ENCODE data around the gene TMC7. TPM values are rescaled to one million over a fixed set of nuclear protein-coding genes. Genes with fewer than 3 reads are reported as not detected.

TMC7 gene
- total and polyA plus RNA-seq, 2 experiments from 2014 or later, result 1.7 to 2.4 TPM

GRCh38 chr16:18969050-18969854 is 14.5 kb upstream of the TMC7 start:
- Histone ChIP-seq H2AFZ (peak overlapping the region; percentile 91), H3F3A (replicated peaks; ENCODE audit: low read depth) (no peaks in the 10 kb centered on the region), H3K4me1 (ENCODE audit: insufficient read depth) (peaks cover 6% of the 10 kb centered on the region; the same call in 1 of the 2 replicates), H3K4me3 (peak overlapping the region; percentile 42), H3K36me3 (ENCODE audit: insufficient read depth) (no peaks in the 10 kb centered on the region), H3K27ac (ENCODE audit: low read depth) (no peak overlapping the region), H3K9me2 (ENCODE audit: insufficient read depth) (no peaks in the 10 kb centered on the region), H3K79me2 (replicated peaks; ENCODE audit: insufficient read depth) (no peaks in the 10 kb centered on the region), H3K4me2 (peak overlapping the region; percentile 68), H4K20me1 (replicated peaks; ENCODE audit: insufficient read depth) (no peaks in the 10 kb centered on the region), H3K27me3 (ENCODE audit: insufficient read depth) (no peaks in the 10 kb centered on the region)
- no peaks in the 10 kb centered on the region for H3K36me3 Mint-ChIP-seq (ENCODE audit: low read depth)
- ATAC-seq (peak; percentile 99), DNase-seq (ENCODE audit: low spot score) (peak; percentile 89)
- H3K4me1 Mint-ChIP-seq, result peaks cover 7% of the 10 kb centered on the region; the same call in 2 of the 3 replicates
- TF ChIP-seq, protein P1, sequence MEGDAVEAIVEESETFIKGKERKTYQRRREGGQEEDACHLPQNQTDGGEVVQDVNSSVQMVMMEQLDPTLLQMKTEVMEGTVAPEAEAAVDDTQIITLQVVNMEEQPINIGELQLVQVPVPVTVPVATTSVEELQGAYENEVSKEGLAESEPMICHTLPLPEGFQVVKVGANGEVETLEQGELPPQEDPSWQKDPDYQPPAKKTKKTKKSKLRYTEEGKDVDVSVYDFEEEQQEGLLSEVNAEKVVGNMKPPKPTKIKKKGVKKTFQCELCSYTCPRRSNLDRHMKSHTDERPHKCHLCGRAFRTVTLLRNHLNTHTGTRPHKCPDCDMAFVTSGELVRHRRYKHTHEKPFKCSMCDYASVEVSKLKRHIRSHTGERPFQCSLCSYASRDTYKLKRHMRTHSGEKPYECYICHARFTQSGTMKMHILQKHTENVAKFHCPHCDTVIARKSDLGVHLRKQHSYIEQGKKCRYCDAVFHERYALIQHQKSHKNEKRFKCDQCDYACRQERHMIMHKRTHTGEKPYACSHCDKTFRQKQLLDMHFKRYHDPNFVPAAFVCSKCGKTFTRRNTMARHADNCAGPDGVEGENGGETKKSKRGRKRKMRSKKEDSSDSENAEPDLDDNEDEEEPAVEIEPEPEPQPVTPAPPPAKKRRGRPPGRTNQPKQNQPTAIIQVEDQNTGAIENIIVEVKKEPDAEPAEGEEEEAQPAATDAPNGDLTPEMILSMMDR (conservative IDR thresholded peaks at IDR 0.05; ENCODE audit: low read depth in 2 of 2), result peak; percentile 93 to 95
- TF ChIP-seq, protein P2, sequence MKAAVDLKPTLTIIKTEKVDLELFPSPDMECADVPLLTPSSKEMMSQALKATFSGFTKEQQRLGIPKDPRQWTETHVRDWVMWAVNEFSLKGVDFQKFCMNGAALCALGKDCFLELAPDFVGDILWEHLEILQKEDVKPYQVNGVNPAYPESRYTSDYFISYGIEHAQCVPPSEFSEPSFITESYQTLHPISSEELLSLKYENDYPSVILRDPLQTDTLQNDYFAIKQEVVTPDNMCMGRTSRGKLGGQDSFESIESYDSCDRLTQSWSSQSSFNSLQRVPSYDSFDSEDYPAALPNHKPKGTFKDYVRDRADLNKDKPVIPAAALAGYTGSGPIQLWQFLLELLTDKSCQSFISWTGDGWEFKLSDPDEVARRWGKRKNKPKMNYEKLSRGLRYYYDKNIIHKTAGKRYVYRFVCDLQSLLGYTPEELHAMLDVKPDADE (IDR thresholded peaks at IDR 0.05), result no peak
- H3K9me3 Mint-ChIP-seq, result no peaks in the 10 kb centered on the region
- peaks cover 5% of the 10 kb centered on the region for H3K27me3 Mint-ChIP-seq (ENCODE audit: insufficient read depth, low read depth, poor library complexity)
- no peak overlapping the region for H3K27ac Mint-ChIP-seq
- peak overlapping the region; percentile 44 for H3K4me3 Mint-ChIP-seq

GRCh38 chr16:18969855-18970240 is 13.9 kb upstream of the TMC7 start:
- Mint-ChIP-seq H3K27me3 (ENCODE audit: insufficient read depth, low read depth, poor library complexity) (peaks cover 5% of the 10 kb centered on the region), H3K36me3 (ENCODE audit: low read depth) (no peaks in the 10 kb centered on the region), H3K9me3 (no peaks in the 10 kb centered on the region), H3K27ac (no peak overlapping the region), H3K4me3 (no peak overlapping the region), H3K4me1 (peaks cover 7% of the 10 kb centered on the region; the same call in 2 of the 3 replicates)
- Histone ChIP-seq H3K4me2 (no peak overlapping the region), H3K4me3 (no peak overlapping the region), H3K9me2 (ENCODE audit: insufficient read depth) (no peaks in the 10 kb centered on the region), H3K36me3 (ENCODE audit: insufficient read depth) (no peaks in the 10 kb centered on the region), H3K4me1 (ENCODE audit: insufficient read depth) (peaks cover 6% of the 10 kb centered on the region; the same call in 1 of the 2 replicates), H2AFZ (peak overlapping the region; percentile 91), H4K20me1 (replicated peaks; ENCODE audit: insufficient read depth) (no peaks in the 10 kb centered on the region), H3K27me3 (ENCODE audit: insufficient read depth) (no peaks in the 10 kb centered on the region), H3K79me2 (replicated peaks; ENCODE audit: insufficient read depth) (no peaks in the 10 kb centered on the region), H3K27ac (ENCODE audit: low read depth) (no peak overlapping the region), H3F3A (replicated peaks; ENCODE audit: low read depth) (no peaks in the 10 kb centered on the region)
- ATAC-seq (no peak), DNase-seq (ENCODE audit: low spot score) (no peak)
- TF ChIP-seq EZH2phosphoT487 (IDR thresholded peaks at IDR 0.05; ENCODE audit: unreplicated experiment) (no peak), REST (IDR thresholded peaks at IDR 0.05; ENCODE audit: unreplicated experiment) (no peak)
- TF ChIP-seq, protein P3, sequence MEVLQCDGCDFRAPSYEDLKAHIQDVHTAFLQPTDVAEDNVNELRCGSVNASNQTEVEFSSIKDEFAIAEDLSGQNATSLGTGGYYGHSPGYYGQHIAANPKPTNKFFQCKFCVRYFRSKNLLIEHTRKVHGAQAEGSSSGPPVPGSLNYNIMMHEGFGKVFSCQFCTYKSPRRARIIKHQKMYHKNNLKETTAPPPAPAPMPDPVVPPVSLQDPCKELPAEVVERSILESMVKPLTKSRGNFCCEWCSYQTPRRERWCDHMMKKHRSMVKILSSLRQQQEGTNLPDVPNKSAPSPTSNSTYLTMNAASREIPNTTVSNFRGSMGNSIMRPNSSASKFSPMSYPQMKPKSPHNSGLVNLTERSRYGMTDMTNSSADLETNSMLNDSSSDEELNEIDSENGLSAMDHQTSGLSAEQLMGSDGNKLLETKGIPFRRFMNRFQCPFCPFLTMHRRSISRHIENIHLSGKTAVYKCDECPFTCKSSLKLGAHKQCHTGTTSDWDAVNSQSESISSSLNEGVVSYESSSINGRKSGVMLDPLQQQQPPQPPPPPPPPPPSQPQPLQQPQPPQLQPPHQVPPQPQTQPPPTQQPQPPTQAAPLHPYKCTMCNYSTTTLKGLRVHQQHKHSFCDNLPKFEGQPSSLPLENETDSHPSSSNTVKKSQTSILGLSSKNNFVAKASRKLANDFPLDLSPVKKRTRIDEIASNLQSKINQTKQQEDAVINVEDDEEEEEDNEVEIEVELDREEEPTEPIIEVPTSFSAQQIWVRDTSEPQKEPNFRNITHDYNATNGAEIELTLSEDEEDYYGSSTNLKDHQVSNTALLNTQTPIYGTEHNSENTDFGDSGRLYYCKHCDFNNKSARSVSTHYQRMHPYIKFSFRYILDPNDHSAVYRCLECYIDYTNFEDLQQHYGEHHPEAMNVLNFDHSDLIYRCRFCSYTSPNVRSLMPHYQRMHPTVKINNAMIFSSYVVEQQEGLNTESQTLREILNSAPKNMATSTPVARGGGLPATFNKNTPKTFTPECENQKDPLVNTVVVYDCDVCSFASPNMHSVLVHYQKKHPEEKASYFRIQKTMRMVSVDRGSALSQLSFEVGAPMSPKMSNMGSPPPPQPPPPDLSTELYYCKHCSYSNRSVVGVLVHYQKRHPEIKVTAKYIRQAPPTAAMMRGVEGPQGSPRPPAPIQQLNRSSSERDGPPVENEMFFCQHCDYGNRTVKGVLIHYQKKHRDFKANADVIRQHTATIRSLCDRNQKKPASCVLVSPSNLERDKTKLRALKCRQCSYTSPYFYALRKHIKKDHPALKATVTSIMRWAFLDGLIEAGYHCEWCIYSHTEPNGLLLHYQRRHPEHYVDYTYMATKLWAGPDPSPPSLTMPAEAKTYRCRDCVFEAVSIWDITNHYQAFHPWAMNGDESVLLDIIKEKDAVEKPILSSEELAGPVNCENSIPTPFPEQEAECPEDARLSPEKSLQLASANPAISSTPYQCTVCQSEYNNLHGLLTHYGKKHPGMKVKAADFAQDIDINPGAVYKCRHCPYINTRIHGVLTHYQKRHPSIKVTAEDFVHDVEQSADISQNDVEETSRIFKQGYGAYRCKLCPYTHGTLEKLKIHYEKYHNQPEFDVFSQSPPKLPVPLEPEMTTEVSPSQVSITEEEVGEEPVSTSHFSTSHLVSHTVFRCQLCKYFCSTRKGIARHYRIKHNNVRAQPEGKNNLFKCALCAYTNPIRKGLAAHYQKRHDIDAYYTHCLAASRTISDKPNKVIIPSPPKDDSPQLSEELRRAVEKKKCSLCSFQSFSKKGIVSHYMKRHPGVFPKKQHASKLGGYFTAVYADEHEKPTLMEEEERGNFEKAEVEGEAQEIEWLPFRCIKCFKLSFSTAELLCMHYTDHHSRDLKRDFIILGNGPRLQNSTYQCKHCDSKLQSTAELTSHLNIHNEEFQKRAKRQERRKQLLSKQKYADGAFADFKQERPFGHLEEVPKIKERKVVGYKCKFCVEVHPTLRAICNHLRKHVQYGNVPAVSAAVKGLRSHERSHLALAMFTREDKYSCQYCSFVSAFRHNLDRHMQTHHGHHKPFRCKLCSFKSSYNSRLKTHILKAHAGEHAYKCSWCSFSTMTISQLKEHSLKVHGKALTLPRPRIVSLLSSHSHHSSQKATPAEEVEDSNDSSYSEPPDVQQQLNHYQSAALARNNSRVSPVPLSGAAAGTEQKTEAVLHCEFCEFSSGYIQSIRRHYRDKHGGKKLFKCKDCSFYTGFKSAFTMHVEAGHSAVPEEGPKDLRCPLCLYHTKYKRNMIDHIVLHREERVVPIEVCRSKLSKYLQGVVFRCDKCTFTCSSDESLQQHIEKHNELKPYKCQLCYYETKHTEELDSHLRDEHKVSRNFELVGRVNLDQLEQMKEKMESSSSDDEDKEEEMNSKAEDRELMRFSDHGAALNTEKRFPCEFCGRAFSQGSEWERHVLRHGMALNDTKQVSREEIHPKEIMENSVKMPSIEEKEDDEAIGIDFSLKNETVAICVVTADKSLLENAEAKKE (CRISPR knock-in tag; IDR thresholded peaks at IDR 0.05), result no peak

All from GM23338 (cell line).